ENCODE results near the gene LIN7C. TPM values are rescaled to one million over a fixed set of nuclear protein-coding genes. Genes with fewer than 3 reads are reported as not detected.

Gene LIN7C
- total and polyA plus RNA-seq, 2 of the 8 experiments (the other 6 are each of a cell fraction or from before 2014, with no cell fraction given), result 10.5 to 42.7 TPM

DNA sequence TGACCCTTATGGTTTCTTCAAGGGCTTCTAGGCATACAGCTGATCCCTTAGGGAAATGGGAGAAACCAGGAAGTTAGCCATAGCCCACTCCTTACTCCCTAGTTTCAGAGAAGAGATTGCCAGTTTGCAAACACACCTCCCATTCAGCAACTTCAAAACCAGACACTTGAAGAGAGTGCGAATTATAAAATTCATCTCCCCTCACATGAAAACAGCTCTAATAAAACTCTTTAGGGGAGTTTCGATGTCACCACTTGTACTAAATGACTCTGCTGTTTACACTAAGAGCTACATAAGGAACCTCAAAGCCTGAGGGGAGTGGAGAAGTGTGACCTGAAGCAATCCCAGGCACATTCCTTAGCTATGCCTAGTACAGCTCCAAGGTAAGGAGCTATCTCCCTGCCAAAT is 42.3 kb downstream of the LIN7C start (continued):
- TF ChIP-seq YY1 (IDR thresholded peaks at IDR 0.05; ENCODE audit: low read depth, low read length) (no peak), BRCA1 (IDR thresholded peaks at IDR 0.05; ENCODE audit: low read depth, low read length) (no peak), SP4 (IDR thresholded peaks at IDR 0.05; ENCODE audit: low read length) (no peak), RXRA (IDR thresholded peaks at IDR 0.05; ENCODE audit: insufficient read depth, low read depth, low read length) (no peak)
